ENCODE results near the gene NIP7. TPM values are rescaled to one million over a fixed set of nuclear protein-coding genes. Genes with fewer than 3 reads are reported as not detected.

NIP7 gene
- total RNA-seq, 1 donor from 2014 or later = 5.2 TPM

GRCh38 chr16:69364088-69364487 is 24.5 kb downstream of the NIP7 start:
- Histone ChIP-seq H3K4me1 (no peaks in the 10 kb centered on the region), H3K4me3 (no peak overlapping the region), H3K36me3 (peaks cover 55 to 78% of the 10 kb centered on the region in 2 donors), H3K27ac (no peak overlapping the region), H3K27me3 (no peaks in the 10 kb centered on the region), H3K9me3 (no peaks in the 10 kb centered on the region)
- no peak for DNase-seq (ENCODE audit: low spot score in 2 of 2)
- TF ChIP-seq CTCF (IDR thresholded peaks at IDR 0.05) = no peak
- intact Hi-C loops (cut with DNase I) = no loop called here

- TF ChIP-seq CTCF (IDR thresholded peaks at IDR 0.05) = no peak
- Histone ChIP-seq H3K27me3 (no peaks in the 10 kb centered on the region), H3K4me1 (no peaks in the 10 kb centered on the region), H3K9me3 (no peaks in the 10 kb centered on the region), H3K36me3 (peaks cover 58 to 85% of the 10 kb centered on the region in 2 donors), H3K4me3 (no peak overlapping the region), H3K27ac (no peak overlapping the region)
- intact Hi-C loops (cut with DNase I) = no loop called here
- no peak for DNase-seq (ENCODE audit: low spot score in 2 of 2)
Measured at GRCh38 chr16:69365901-69366300, 26.3 kb downstream of the NIP7 start.

- Histone ChIP-seq H3K4me3 (no peak overlapping the region), H3K9me3 (no peaks in the 10 kb centered on the region), H3K4me1 (no peaks in the 10 kb centered on the region), H3K27me3 (no peaks in the 10 kb centered on the region), H3K36me3 (peaks cover 57 to 87% of the 10 kb centered on the region in 2 donors), H3K27ac (no peak overlapping the region)
- no peak for DNase-seq (ENCODE audit: low spot score in 2 of 2)
- intact Hi-C loops (cut with DNase I) = no loop called here
- no peak for TF ChIP-seq CTCF (IDR thresholded peaks at IDR 0.05)
Measured at GRCh38 chr16:69366431-69366830, 26.9 kb downstream of the NIP7 start.

- no peaks in the 10 kb centered on the region for H3K4me1 ChIP-seq
- intact Hi-C loops (cut with DNase I) = no loop called here
- peaks cover 61 to 90% of the 10 kb centered on the region in 2 donors for H3K36me3 ChIP-seq
- no peak for TF ChIP-seq CTCF (IDR thresholded peaks at IDR 0.05)
- no peaks in the 10 kb centered on the region for H3K27me3 ChIP-seq
- DNase-seq (ENCODE audit: low spot score in 2 of 2) = no peak
- no peak overlapping the region for H3K27ac ChIP-seq
- no peak overlapping the region for H3K4me3 ChIP-seq
- H3K9me3 ChIP-seq = no peaks in the 10 kb centered on the region
Measured at GRCh38 chr16:69367980-69368379, 28.4 kb downstream of the NIP7 start.

GRCh38 chr16:69368866-69369265 is 29.3 kb downstream of the NIP7 start:
- Histone ChIP-seq H3K27ac (no peak overlapping the region), H3K4me1 (no peaks in the 10 kb centered on the region), H3K36me3 (peaks cover 61 to 81% of the 10 kb centered on the region in 2 donors), H3K4me3 (no peak overlapping the region), H3K9me3 (no peaks in the 10 kb centered on the region), H3K27me3 (no peaks in the 10 kb centered on the region)
- intact Hi-C loops (cut with DNase I) = no loop called here
- DNase-seq (ENCODE audit: low spot score in 2 of 2) = no peak
- no peak for TF ChIP-seq CTCF (IDR thresholded peaks at IDR 0.05)

- H3K36me3 ChIP-seq = peaks cover 45 to 57% of the 10 kb centered on the region in 2 donors
- H3K4me1 ChIP-seq = no peaks in the 10 kb centered on the region
- H3K4me3 ChIP-seq = no peak overlapping the region
- TF ChIP-seq CTCF (IDR thresholded peaks at IDR 0.05) = no peak
- H3K27ac ChIP-seq = no peak overlapping the region
- H3K9me3 ChIP-seq = no peaks in the 10 kb centered on the region
- intact Hi-C loops (cut with DNase I) = no loop called here
- DNase-seq (ENCODE audit: low spot score in 2 of 2) = no peak
- no peaks in the 10 kb centered on the region for H3K27me3 ChIP-seq
Measured at GRCh38 chr16:69371564-69371963, 32.0 kb downstream of the NIP7 start.

All from ascending aorta (tissue), 2 donors.